LNCAP (cell line): ENCODE data around the gene PLEKHG7.

Experiments
- CTCF ChIP-seq: fragments of 450-650 bp; IDR thresholded peaks from 2 replicates; pipeline ENCODE4 v1.5.1; 2017; ENCODE audit warnings: mild to moderate bottlenecking

PLEKHG7 gene, protein sequence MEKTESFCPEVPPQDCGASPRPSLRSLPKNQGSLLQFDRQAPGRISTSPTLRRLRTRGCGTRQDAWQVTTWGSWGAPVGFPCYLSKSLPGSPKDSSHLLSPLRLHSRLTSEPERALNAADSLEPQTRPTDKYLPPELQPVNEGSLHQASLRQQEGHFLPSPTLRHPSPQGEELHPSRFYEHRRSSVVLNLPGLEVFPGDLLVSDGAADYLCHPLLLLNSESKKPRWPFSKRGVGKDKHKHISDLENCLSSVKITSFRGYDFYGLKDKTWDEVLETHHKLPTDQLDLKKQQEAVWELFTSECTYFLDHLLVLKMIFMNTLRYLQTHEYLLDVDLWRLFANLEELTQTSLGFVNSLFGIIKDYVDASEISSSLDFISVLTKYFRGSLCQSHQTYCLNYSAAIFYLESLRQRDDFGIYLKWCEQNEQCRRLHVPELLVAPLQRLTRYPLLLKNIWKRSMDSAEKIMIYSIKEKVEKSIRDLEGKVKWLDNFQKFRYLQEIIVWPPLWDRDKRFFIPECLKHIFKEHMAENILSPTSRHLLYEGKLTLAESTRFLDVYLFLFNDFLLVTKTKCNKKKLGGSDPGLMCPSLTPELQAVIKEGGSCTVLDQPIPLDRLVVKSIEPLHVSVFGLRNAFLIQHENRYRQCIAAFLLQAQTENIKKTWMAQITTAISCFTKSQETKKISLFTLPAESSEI

DNA sequence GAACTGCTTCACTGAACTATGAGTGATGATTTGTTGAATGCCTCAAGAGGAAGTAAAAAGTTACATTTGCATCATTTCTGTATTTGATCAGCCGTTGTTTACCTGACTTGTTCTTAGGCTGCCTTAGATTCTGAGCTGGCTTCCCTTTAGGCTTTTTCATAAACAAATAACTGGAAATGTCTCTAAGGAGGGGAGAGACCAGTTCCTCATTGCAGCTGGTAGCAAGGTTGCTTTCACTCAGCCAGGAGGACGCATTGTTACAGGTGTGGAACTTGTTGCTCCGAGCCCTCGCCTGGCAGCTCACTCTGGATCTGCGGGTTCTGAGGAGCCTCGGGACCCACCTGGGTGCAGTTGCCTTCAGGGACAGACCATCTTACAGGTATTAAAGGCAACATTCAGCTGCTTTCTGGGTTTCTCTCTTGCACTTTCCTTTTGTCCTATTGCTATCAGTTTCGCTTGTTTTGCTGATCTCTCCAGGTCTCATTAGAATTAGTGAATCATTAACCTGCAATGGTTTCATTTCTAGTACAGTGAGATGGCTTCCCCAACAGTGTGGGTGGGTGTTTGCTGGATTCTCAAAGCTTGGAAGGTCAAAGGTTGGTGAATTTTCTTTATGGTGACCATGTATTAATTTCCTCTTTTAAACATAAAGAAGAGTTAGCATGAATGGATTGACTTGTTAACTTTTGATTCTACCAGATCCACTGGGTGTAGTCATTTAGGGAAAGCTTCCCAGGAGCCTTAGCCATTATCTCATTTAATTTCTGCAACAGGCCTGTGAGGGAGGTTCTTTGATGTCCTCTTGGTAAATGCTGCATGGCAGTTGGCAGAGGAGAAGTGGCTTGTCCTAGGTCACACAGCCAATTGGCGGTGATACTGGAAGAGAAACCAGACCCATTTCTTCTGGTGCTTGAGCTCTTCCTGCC, at the start of gene PLEKHG7:
Gene PLEKHG7, plus strand, starts transcription at position 236 of the 926 bp plus-strand sequence. CDS start 3,643 bp downstream, outside the sequence.
- no peak for TF ChIP-seq CTCF

DNA sequence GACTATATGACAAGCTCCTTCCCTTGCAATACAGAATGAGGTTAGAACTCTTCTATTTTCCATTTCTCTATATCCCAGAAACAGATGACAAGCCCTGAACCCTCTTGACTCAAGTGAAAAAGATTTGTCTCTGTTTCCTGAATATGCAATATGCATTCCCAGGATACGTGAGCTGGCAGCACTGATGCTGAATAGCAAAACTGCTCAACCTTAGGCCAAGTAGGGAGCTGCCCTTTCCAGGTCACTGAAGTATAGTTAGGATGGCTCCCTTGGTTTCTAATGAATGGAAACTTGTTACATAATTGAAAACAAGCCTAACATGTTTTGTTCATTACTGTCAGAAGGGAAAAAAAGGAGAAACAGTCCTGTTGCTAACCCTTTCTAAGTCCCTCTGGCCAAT, 47.9 kb upstream of the PLEKHG7 start:
- no peak for TF ChIP-seq CTCF

- TF ChIP-seq CTCF = no peak
These were observed 45.9 kb upstream of the PLEKHG7 start for GRCh38 chr12:92656911-92657310.

- no peak for TF ChIP-seq CTCF
These were observed 45.0 kb upstream of the PLEKHG7 start for GRCh38 chr12:92657770-92658169.

- TF ChIP-seq CTCF = no peak
These were observed 44.2 kb upstream of the PLEKHG7 start for GRCh38 chr12:92658611-92659010.

- no peak for TF ChIP-seq CTCF
These were observed 41.5 kb upstream of the PLEKHG7 start for GRCh38 chr12:92661269-92661668.

DNA sequence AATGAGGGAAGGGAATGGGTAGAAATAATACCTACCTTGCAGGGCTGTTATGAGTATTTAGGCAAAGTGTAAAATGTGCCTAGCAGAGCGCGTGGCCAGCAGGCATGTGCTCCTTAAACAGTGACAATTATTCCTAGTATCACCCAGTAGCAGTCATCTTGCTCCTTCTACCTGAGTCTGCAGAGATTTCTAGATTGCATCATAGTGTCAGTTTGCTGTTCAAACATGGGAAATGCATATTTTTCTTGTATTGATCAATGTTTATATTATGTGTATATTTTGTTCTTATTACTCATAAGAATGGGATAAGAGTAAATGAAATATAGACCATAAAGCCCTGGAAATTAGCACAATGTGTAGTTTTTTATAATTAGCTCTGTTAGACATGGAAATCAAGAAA, 37.3 kb upstream of the PLEKHG7 start:
- no peak for TF ChIP-seq CTCF
